Transverse colon (tissue), 4 donors: ENCODE results near the gene HERC6.

Source experiments
- EP300 ChIP-seq: sonication (generic); formaldehyde crosslinking; IDR thresholded peaks from one replicate; pipeline ENCODE4 v1.6.1; 2017; ENCODE audit warnings: antibody characterized with exemption, low read depth
- POLR2A ChIP-seq: fragments of 450-650 bp; IDR thresholded peaks from one replicate; pipeline ENCODE4 v1.6.1; 2016; ENCODE audit warnings: antibody characterized with exemption, mild to moderate bottlenecking, moderate library complexity
- POLR2AphosphoS5 ChIP-seq, 3 donors: sonication (generic); formaldehyde crosslinking; IDR thresholded peaks; one replicate each; pipeline ENCODE4 v1.6.1; 2016; ENCODE audit warnings: antibody characterized with exemption in 3 of 3
- TF ChIP-seq, protein P1 (sequence below), 5 experiments: fragments of 200-600 bp in 3 of 5; fragments of 450-650 bp in 2 of 5; sonication (generic) in 3 of 5; IDR thresholded peaks; 1 replicate in 2 of 5; 2 replicates in 3 of 5; pipeline ENCODE4 v1.5.1; 2016 to 2017; ENCODE audit warnings: antibody characterized with exemption in 5 of 5, inconsistent platforms in 3 of 5, mild to moderate bottlenecking in 2 of 5, moderate library complexity in 1 of 5

- TF ChIP-seq POLR2AphosphoS5 (IDR thresholded peaks at IDR 0.05): no peak
- TF ChIP-seq, protein P1, sequence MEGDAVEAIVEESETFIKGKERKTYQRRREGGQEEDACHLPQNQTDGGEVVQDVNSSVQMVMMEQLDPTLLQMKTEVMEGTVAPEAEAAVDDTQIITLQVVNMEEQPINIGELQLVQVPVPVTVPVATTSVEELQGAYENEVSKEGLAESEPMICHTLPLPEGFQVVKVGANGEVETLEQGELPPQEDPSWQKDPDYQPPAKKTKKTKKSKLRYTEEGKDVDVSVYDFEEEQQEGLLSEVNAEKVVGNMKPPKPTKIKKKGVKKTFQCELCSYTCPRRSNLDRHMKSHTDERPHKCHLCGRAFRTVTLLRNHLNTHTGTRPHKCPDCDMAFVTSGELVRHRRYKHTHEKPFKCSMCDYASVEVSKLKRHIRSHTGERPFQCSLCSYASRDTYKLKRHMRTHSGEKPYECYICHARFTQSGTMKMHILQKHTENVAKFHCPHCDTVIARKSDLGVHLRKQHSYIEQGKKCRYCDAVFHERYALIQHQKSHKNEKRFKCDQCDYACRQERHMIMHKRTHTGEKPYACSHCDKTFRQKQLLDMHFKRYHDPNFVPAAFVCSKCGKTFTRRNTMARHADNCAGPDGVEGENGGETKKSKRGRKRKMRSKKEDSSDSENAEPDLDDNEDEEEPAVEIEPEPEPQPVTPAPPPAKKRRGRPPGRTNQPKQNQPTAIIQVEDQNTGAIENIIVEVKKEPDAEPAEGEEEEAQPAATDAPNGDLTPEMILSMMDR (IDR thresholded peaks at IDR 0.05): no peak
- TF ChIP-seq EP300: no peak
- TF ChIP-seq POLR2A: no peak
These were observed 39.8 kb downstream of the HERC6 start for GRCh38 chr4:88418411-88418810.
